A204.1 (cell line): ENCODE results near the gene EHBP1L1.

Experiments used
- FAIRE-seq: peaks from 2 replicates; lab custom pipeline; 2012; peaks lifted over from hg19 to GRCh38; lab: Jason Lieb, UNC

Gene EHBP1L1

GRCh38 chr11:65577756-65578109 lies 1.9 kb downstream of the EHBP1L1 start:
- FAIRE-seq = no peak

GRCh38 chr11:65578134-65578533 lies 2.3 kb downstream of the EHBP1L1 start:
- FAIRE-seq = no peak

GRCh38 chr11:65578667-65579066 lies 2.8 kb downstream of the EHBP1L1 start:
- FAIRE-seq = no peak

- no peak for FAIRE-seq
Measured at GRCh38 chr11:65579291-65579690, 3.4 kb downstream of the EHBP1L1 start.

- no peak for FAIRE-seq
Measured at GRCh38 chr11:65580031-65580692, 4.3 kb downstream of the EHBP1L1 start.

GRCh38 chr11:65580756-65581155 lies 4.9 kb downstream of the EHBP1L1 start:
- no peak for FAIRE-seq

GRCh38 chr11:65581928-65582327 lies 6.1 kb downstream of the EHBP1L1 start:
- FAIRE-seq = no peak

GRCh38 chr11:65583589-65583988 lies 7.7 kb downstream of the EHBP1L1 start:
- no peak for FAIRE-seq

GRCh38 chr11:65584106-65584505 lies 8.3 kb downstream of the EHBP1L1 start:
- FAIRE-seq = no peak

- no peak for FAIRE-seq
Measured at GRCh38 chr11:65584723-65585171, 8.9 kb downstream of the EHBP1L1 start.

- FAIRE-seq = no peak
Measured at GRCh38 chr11:65585396-65586246, 9.8 kb downstream of the EHBP1L1 start.

GRCh38 chr11:65586247-65586630 lies 10.4 kb downstream of the EHBP1L1 start:
- no peak for FAIRE-seq

GRCh38 chr11:65586676-65587075 lies 10.8 kb downstream of the EHBP1L1 start:
- no peak for FAIRE-seq

- no peak for FAIRE-seq
Measured at GRCh38 chr11:65588199-65589054, 12.6 kb downstream of the EHBP1L1 start.

- FAIRE-seq = no peak
Measured at GRCh38 chr11:65589444-65590239, 13.8 kb downstream of the EHBP1L1 start.

- no peak for FAIRE-seq
Measured at GRCh38 chr11:65590240-65590738, 14.4 kb downstream of the EHBP1L1 start.

- FAIRE-seq = no peak
Measured at GRCh38 chr11:65591939-65592857, 16.3 kb downstream of the EHBP1L1 start.

- no peak for FAIRE-seq
Measured at GRCh38 chr11:65592858-65593517, 17.1 kb downstream of the EHBP1L1 start.

- FAIRE-seq = no peak
Measured at GRCh38 chr11:65593518-65594414, 17.9 kb downstream of the EHBP1L1 start.
